IPS-NIHi11 (cell line): ENCODE measurements around the gene SH3PXD2A.

Experiments
- DNase-seq: peaks from one replicate; pipeline ENCODE4 v3.0.0; 2012; ENCODE audit warnings: mixed read lengths, low spot score

Gene SH3PXD2A

GRCh38 chr10:103855424-103855823 lies at the start of gene SH3PXD2A:
TSS of gene SH3PXD2A (minus strand) at chr10:103855576. CDS start at chr10:103855266, 310 bp downstream.
- DNase-seq, result peak; percentile 85

- DNase-seq, result no peak
Measured at GRCh38 chr10:103901299-103901698, 45.9 kb upstream of the SH3PXD2A start.

- no peak for DNase-seq
Measured at GRCh38 chr10:103899312-103899711, 43.9 kb upstream of the SH3PXD2A start.

GRCh38 chr10:103897241-103897774 lies 41.9 kb upstream of the SH3PXD2A start:
- DNase-seq, result no peak

- DNase-seq, result no peak
Measured at GRCh38 chr10:103896225-103896624, 40.8 kb upstream of the SH3PXD2A start.

- DNase-seq, result no peak
Measured at GRCh38 chr10:103895411-103896186, 40.2 kb upstream of the SH3PXD2A start.

- no peak for DNase-seq
Measured at GRCh38 chr10:103894441-103894864, 39.1 kb upstream of the SH3PXD2A start.

GRCh38 chr10:103893817-103894216 lies 38.4 kb upstream of the SH3PXD2A start:
- no peak for DNase-seq

- no peak for DNase-seq
Measured at GRCh38 chr10:103892181-103892580, 36.8 kb upstream of the SH3PXD2A start.

GRCh38 chr10:103890688-103891087 lies 35.3 kb upstream of the SH3PXD2A start:
- no peak for DNase-seq

- no peak for DNase-seq
Measured at GRCh38 chr10:103890194-103890658, 34.9 kb upstream of the SH3PXD2A start.

GRCh38 chr10:103889121-103889720 lies 33.8 kb upstream of the SH3PXD2A start:
- DNase-seq, result no peak

- peak; percentile 80 for DNase-seq
Measured at GRCh38 chr10:103888113-103888841, 32.9 kb upstream of the SH3PXD2A start.

- no peak for DNase-seq
Measured at GRCh38 chr10:103885617-103886016, 30.2 kb upstream of the SH3PXD2A start.

GRCh38 chr10:103884681-103885139 lies 29.3 kb upstream of the SH3PXD2A start:
- peak; percentile 84 for DNase-seq

- DNase-seq, result no peak
Measured at GRCh38 chr10:103882285-103883007, 27.1 kb upstream of the SH3PXD2A start.

GRCh38 chr10:103881416-103882284 lies 26.3 kb upstream of the SH3PXD2A start:
- DNase-seq, result no peak

- DNase-seq, result no peak
Measured at GRCh38 chr10:103879831-103880230, 24.5 kb upstream of the SH3PXD2A start.

GRCh38 chr10:103879409-103879808 lies 24.0 kb upstream of the SH3PXD2A start:
- no peak for DNase-seq

GRCh38 chr10:103877861-103878260 lies 22.5 kb upstream of the SH3PXD2A start:
- no peak for DNase-seq

- DNase-seq, result no peak
Measured at GRCh38 chr10:103876155-103876554, 20.8 kb upstream of the SH3PXD2A start.
